Fibroblast of skin of abdomen (primary cell): ENCODE data around the gene ADAMTS17.

ENCODE experiments used
- DNase-seq: peaks from one replicate; pipeline ENCODE4 v3.0.0-alpha.2; 2013

The ADAMTS17 gene

GRCh38 chr15:100196326-100197058 lies 145.3 kb downstream of the ADAMTS17 start:
- DNase-seq, result no peak

- DNase-seq, result no peak
Measured at GRCh38 chr15:100194996-100195395, 146.8 kb downstream of the ADAMTS17 start.

- no peak for DNase-seq
Measured at GRCh38 chr15:100193277-100193860, 148.4 kb downstream of the ADAMTS17 start.

GRCh38 chr15:100192097-100193080 lies 149.4 kb downstream of the ADAMTS17 start:
- DNase-seq, result no peak

- no peak for DNase-seq
Measured at GRCh38 chr15:100191161-100191560, 150.6 kb downstream of the ADAMTS17 start.

GRCh38 chr15:100190675-100191074 lies 151.1 kb downstream of the ADAMTS17 start:
- no peak for DNase-seq

GRCh38 chr15:100189849-100190248 lies 151.9 kb downstream of the ADAMTS17 start:
- no peak for DNase-seq

- no peak for DNase-seq
Measured at GRCh38 chr15:100189319-100189718, 152.5 kb downstream of the ADAMTS17 start.

GRCh38 chr15:100187677-100188076 lies 154.1 kb downstream of the ADAMTS17 start:
- DNase-seq, result no peak

GRCh38 chr15:100186960-100187359 lies 154.8 kb downstream of the ADAMTS17 start:
- DNase-seq, result no peak

- DNase-seq, result no peak
Measured at GRCh38 chr15:100186366-100186765, 155.4 kb downstream of the ADAMTS17 start.

GRCh38 chr15:100183921-100184495 lies 157.8 kb downstream of the ADAMTS17 start:
- no peak for DNase-seq

GRCh38 chr15:100180921-100181320 lies 160.9 kb downstream of the ADAMTS17 start:
- DNase-seq, result no peak

GRCh38 chr15:100175406-100176114 lies 166.2 kb downstream of the ADAMTS17 start:
- DNase-seq, result no peak

- no peak for DNase-seq
Measured at GRCh38 chr15:100174904-100175275, 166.9 kb downstream of the ADAMTS17 start.

- DNase-seq, result no peak
Measured at GRCh38 chr15:100174159-100174903, 167.4 kb downstream of the ADAMTS17 start.

- DNase-seq, result no peak
Measured at GRCh38 chr15:100172356-100173024, 169.3 kb downstream of the ADAMTS17 start.

GRCh38 chr15:100171411-100171810 lies 170.4 kb downstream of the ADAMTS17 start:
- no peak for DNase-seq

- DNase-seq, result no peak
Measured at GRCh38 chr15:100170291-100171210, 171.2 kb downstream of the ADAMTS17 start.
